ENCODE data around the gene SEC14L1.

SEC14L1 gene

GRCh38 chr17:77208856-77209255 lies 68.1 kb downstream of the SEC14L1 start:
- no peak overlapping the region for H2AFZ ChIP-seq (ENCODE audit: low read depth, low read length)
- TF ChIP-seq CTCF (IDR thresholded peaks at IDR 0.05; ENCODE audit: borderline replicate concordance, extremely low read depth, low read length, poor library complexity, severe bottlenecking): no peak
- TF ChIP-seq EZH2 (IDR thresholded peaks at IDR 0.05; ENCODE audit: borderline replicate concordance, low read depth, low read length, severe bottlenecking): no peak
- H4K20me1 ChIP-seq (ENCODE audit: insufficient read depth, low read length): no peaks in the 10 kb centered on the region; the same call in 1 of the 2 replicates
- H3K9ac ChIP-seq (ENCODE audit: low read depth, low read length): no peak overlapping the region
- H3K4me3 ChIP-seq (ENCODE audit: low read depth in 1 of 2, low read length in 2 of 2): no peak overlapping the region
- no peaks in the 10 kb centered on the region for H3K79me2 ChIP-seq (ENCODE audit: insufficient read depth, low read length)
- no peak for DNase-seq
- H3K36me3 ChIP-seq (ENCODE audit: insufficient read depth, low read length): peaks cover 96% of the 10 kb centered on the region
- ATAC-seq (ENCODE audit: insufficient read depth, low read depth): no peak
- H3K4me1 ChIP-seq (ENCODE audit: insufficient read depth, low read length): no peaks in the 10 kb centered on the region
- no peaks in the 10 kb centered on the region for H3K9me3 ChIP-seq (ENCODE audit: insufficient read depth, low read length, severe bottlenecking)
- no peak overlapping the region for H3K27ac ChIP-seq (ENCODE audit: low read length)
- no peaks in the 10 kb centered on the region for H3K27me3 ChIP-seq (ENCODE audit: insufficient read depth, low read length, poor library complexity)
- H3K4me2 ChIP-seq (ENCODE audit: insufficient read depth, low read length): no peak overlapping the region

DNA sequence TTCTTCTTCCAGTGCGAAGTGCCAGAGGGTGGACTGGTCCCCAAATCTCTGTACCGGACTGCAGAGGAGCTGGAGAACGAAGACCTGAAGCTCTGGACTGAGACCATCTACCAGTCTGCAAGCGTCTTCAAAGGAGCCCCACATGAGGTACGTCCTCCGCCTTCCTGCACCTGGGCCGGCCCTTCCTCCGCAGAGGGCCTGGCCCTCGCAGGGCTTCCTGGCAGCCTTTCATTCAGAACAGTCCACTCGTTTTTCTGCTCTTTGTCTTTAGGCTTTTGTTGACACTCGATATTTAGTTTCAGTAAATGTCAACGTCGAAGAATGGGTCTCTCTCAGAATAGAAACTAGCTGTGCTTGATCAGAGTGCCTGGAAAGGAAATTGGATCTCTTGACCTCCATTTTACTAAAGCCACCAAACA lies 68.6 kb downstream of the SEC14L1 start:
- Histone ChIP-seq H4K20me1 (ENCODE audit: insufficient read depth, low read length) (no peaks in the 10 kb centered on the region; the same call in 1 of the 2 replicates), H3K79me2 (ENCODE audit: insufficient read depth, low read length) (no peaks in the 10 kb centered on the region), H3K27ac (ENCODE audit: low read length) (no peak overlapping the region), H3K9me3 (ENCODE audit: insufficient read depth, low read length, severe bottlenecking) (no peaks in the 10 kb centered on the region), H3K9ac (ENCODE audit: low read depth, low read length) (no peak overlapping the region), H2AFZ (ENCODE audit: low read depth, low read length) (no peak overlapping the region), H3K4me2 (ENCODE audit: insufficient read depth, low read length) (no peak overlapping the region), H3K4me1 (ENCODE audit: insufficient read depth, low read length) (no peaks in the 10 kb centered on the region), H3K36me3 (ENCODE audit: insufficient read depth, low read length) (peaks cover 96% of the 10 kb centered on the region), H3K27me3 (ENCODE audit: insufficient read depth, low read length, poor library complexity) (no peaks in the 10 kb centered on the region), H3K4me3 (ENCODE audit: low read depth in 1 of 2, low read length in 2 of 2) (no peak overlapping the region)
- no peak for TF ChIP-seq CTCF (IDR thresholded peaks at IDR 0.05; ENCODE audit: borderline replicate concordance, extremely low read depth, low read length, poor library complexity, severe bottlenecking)
- TF ChIP-seq EZH2 (IDR thresholded peaks at IDR 0.05; ENCODE audit: borderline replicate concordance, low read depth, low read length, severe bottlenecking): no peak
- no peak for DNase-seq
- no peak for ATAC-seq (ENCODE audit: insufficient read depth, low read depth)

GRCh38 chr17:77210331-77210730 lies 69.6 kb downstream of the SEC14L1 start:
- DNase-seq (no peak), ATAC-seq (ENCODE audit: insufficient read depth, low read depth) (no peak)
- Histone ChIP-seq H3K36me3 (ENCODE audit: insufficient read depth, low read length) (peaks cover 94% of the 10 kb centered on the region), H3K4me2 (ENCODE audit: insufficient read depth, low read length) (no peak overlapping the region), H2AFZ (ENCODE audit: low read depth, low read length) (no peak overlapping the region), H3K79me2 (ENCODE audit: insufficient read depth, low read length) (no peaks in the 10 kb centered on the region), H3K27me3 (ENCODE audit: insufficient read depth, low read length, poor library complexity) (no peaks in the 10 kb centered on the region), H3K27ac (ENCODE audit: low read length) (no peak overlapping the region), H4K20me1 (ENCODE audit: insufficient read depth, low read length) (no peaks in the 10 kb centered on the region; the same call in 1 of the 2 replicates), H3K4me1 (ENCODE audit: insufficient read depth, low read length) (no peaks in the 10 kb centered on the region), H3K9me3 (ENCODE audit: insufficient read depth, low read length, severe bottlenecking) (no peaks in the 10 kb centered on the region), H3K4me3 (ENCODE audit: low read depth in 1 of 2, low read length in 2 of 2) (no peak overlapping the region), H3K9ac (ENCODE audit: low read depth, low read length) (no peak overlapping the region)
- TF ChIP-seq EZH2 (IDR thresholded peaks at IDR 0.05; ENCODE audit: borderline replicate concordance, low read depth, low read length, severe bottlenecking) (no peak), CTCF (IDR thresholded peaks at IDR 0.05; ENCODE audit: borderline replicate concordance, extremely low read depth, low read length, poor library complexity, severe bottlenecking) (no peak)
